ENCODE results near the gene EDNRA. TPM values are rescaled to one million over a fixed set of nuclear protein-coding genes. Genes with fewer than 3 reads are reported as not detected.
A peak's percentile ranks its signal among the peaks of the same experiment; 100 is the strongest.

Gene EDNRA
- total RNA-seq, 1 experiment from 2014 or later = 0.13 TPM

DNA sequence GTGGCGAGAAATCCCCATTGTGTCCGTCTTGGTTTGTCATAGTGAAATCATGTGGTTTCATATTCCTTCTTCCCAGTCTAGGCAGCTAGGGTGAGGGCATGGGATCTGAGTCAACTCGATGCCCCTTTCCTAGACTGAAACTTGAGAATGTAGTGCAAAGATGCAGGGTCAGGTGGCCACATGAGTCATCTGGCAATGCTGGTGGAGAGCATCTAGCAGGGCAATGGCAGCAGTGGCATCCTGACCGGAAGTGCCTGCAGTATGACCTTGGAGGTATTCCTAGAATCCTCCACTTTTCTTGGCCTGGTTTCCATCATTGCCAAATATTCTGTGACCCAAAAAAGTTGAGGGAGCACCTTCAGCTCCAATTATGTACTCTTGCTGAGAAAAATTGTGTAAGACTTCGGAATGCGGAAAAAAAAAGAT is 97.2 kb downstream of the EDNRA start:
- H3K9me3 ChIP-seq (ENCODE audit: control insufficient read depth, insufficient read depth, low read depth, low read length) = no peaks in the 10 kb centered on the region
- H3K36me3 ChIP-seq (ENCODE audit: control insufficient read depth, insufficient read depth, low read length) = no peaks in the 10 kb centered on the region
- ChIA-PET CTCF (no interaction called here), POLR2A (no interaction called here)
- H3K27ac ChIP-seq (ENCODE audit: low read length) = no peak overlapping the region
- BruUV-seq (replicated peaks) = no TSS peak
- TF ChIP-seq, protein P1, sequence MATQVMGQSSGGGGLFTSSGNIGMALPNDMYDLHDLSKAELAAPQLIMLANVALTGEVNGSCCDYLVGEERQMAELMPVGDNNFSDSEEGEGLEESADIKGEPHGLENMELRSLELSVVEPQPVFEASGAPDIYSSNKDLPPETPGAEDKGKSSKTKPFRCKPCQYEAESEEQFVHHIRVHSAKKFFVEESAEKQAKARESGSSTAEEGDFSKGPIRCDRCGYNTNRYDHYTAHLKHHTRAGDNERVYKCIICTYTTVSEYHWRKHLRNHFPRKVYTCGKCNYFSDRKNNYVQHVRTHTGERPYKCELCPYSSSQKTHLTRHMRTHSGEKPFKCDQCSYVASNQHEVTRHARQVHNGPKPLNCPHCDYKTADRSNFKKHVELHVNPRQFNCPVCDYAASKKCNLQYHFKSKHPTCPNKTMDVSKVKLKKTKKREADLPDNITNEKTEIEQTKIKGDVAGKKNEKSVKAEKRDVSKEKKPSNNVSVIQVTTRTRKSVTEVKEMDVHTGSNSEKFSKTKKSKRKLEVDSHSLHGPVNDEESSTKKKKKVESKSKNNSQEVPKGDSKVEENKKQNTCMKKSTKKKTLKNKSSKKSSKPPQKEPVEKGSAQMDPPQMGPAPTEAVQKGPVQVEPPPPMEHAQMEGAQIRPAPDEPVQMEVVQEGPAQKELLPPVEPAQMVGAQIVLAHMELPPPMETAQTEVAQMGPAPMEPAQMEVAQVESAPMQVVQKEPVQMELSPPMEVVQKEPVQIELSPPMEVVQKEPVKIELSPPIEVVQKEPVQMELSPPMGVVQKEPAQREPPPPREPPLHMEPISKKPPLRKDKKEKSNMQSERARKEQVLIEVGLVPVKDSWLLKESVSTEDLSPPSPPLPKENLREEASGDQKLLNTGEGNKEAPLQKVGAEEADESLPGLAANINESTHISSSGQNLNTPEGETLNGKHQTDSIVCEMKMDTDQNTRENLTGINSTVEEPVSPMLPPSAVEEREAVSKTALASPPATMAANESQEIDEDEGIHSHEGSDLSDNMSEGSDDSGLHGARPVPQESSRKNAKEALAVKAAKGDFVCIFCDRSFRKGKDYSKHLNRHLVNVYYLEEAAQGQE (IDR thresholded peaks at IDR 0.05; ENCODE audit: insufficient read depth in 1 of 2, low read depth in 2 of 2, low read length in 1 of 2) = no peak
- TF ChIP-seq SIN3A (IDR thresholded peaks at IDR 0.05; ENCODE audit: borderline replicate concordance, insufficient read depth, low read depth, low read length) (no peak), POLR2AphosphoS5 (IDR thresholded peaks at IDR 0.05; ENCODE audit: low read depth, low read length) (no peak), TCF7L2 (IDR thresholded peaks at IDR 0.05; ENCODE audit: low read depth, low read length) (no peak)
- TF ChIP-seq, protein P2, sequence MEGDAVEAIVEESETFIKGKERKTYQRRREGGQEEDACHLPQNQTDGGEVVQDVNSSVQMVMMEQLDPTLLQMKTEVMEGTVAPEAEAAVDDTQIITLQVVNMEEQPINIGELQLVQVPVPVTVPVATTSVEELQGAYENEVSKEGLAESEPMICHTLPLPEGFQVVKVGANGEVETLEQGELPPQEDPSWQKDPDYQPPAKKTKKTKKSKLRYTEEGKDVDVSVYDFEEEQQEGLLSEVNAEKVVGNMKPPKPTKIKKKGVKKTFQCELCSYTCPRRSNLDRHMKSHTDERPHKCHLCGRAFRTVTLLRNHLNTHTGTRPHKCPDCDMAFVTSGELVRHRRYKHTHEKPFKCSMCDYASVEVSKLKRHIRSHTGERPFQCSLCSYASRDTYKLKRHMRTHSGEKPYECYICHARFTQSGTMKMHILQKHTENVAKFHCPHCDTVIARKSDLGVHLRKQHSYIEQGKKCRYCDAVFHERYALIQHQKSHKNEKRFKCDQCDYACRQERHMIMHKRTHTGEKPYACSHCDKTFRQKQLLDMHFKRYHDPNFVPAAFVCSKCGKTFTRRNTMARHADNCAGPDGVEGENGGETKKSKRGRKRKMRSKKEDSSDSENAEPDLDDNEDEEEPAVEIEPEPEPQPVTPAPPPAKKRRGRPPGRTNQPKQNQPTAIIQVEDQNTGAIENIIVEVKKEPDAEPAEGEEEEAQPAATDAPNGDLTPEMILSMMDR (IDR thresholded peaks at IDR 0.05) = no peak
- ATAC-seq (peak; percentile 34; the same call in 1 of the 2 replicates), DNase-seq (ENCODE audit: low read depth, low spot score) (peak; percentile 83)
- no peaks in the 10 kb centered on the region for H3K27me3 ChIP-seq (ENCODE audit: control insufficient read depth, insufficient read depth, low read length)
- no peaks in the 10 kb centered on the region for H3K4me1 ChIP-seq (ENCODE audit: control insufficient read depth, insufficient read depth, low read length)
- intact Hi-C loops (cut with micrococcal nuclease; ENCODE audit: unreplicated experiment) = no loop called here
- no peak overlapping the region for H3K4me3 ChIP-seq (ENCODE audit: low read depth in 2 of 2, low read length in 2 of 2)
- in situ Hi-C loops (cut with HindIII; ENCODE audit: low pct_unique_long_range_greater_than_20kb, low sequenced_read_pairs) = no loop called here

DNA sequence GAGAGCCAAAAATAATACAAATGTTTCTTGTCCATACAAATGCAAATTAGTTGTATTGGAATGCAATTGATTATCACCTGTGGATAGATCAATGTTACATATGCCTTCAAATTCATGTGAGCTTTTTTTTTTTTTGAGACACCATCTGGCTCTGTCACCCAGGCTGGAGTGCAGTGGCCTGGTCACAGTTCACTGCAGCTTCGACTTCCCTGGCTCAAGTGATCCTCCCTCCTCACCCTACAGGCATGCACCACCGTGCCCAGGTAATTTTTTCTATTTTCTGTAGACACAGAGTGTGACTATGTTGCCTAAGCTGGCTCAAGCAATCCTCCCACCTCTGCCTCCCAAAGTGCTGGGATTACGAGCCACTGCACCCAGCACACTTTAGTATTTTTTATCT is 97.7 kb downstream of the EDNRA start:
- no TSS peak for BruUV-seq (replicated peaks)
- POLR2A ChIA-PET = no interaction called here
- CTCF ChIA-PET = no interaction called here

More for the DNA sequence above, 97.7 kb downstream of the EDNRA start:
- TF ChIP-seq, protein P1 (IDR thresholded peaks at IDR 0.05; ENCODE audit: insufficient read depth in 1 of 2, low read depth in 2 of 2, low read length in 1 of 2) = no peak
- TF ChIP-seq TCF7L2 (IDR thresholded peaks at IDR 0.05; ENCODE audit: low read depth, low read length) (no peak), SIN3A (IDR thresholded peaks at IDR 0.05; ENCODE audit: borderline replicate concordance, insufficient read depth, low read depth, low read length) (no peak), POLR2AphosphoS5 (IDR thresholded peaks at IDR 0.05; ENCODE audit: low read depth, low read length) (no peak)
- TF ChIP-seq, protein P2 (IDR thresholded peaks at IDR 0.05) = no peak
- DNase-seq (ENCODE audit: low read depth, low spot score) (no peak), ATAC-seq (no peak)
- Histone ChIP-seq H3K27ac (ENCODE audit: low read length) (no peak overlapping the region), H3K9me3 (ENCODE audit: control insufficient read depth, insufficient read depth, low read depth, low read length) (no peaks in the 10 kb centered on the region), H3K36me3 (ENCODE audit: control insufficient read depth, insufficient read depth, low read length) (no peaks in the 10 kb centered on the region), H3K27me3 (ENCODE audit: control insufficient read depth, insufficient read depth, low read length) (no peaks in the 10 kb centered on the region), H3K4me1 (ENCODE audit: control insufficient read depth, insufficient read depth, low read length) (no peaks in the 10 kb centered on the region), H3K4me3 (ENCODE audit: low read depth in 2 of 2, low read length in 2 of 2) (no peak overlapping the region)
- in situ Hi-C loops (cut with HindIII; ENCODE audit: low pct_unique_long_range_greater_than_20kb, low sequenced_read_pairs) (no loop called here), intact Hi-C loops (cut with micrococcal nuclease; ENCODE audit: unreplicated experiment) (no loop called here)
